Keratinocyte (primary cell): Measurements from ENCODE around the gene NFAT5. TPM values are rescaled to one million over a fixed set of nuclear protein-coding genes. Genes with fewer than 3 reads are reported as not detected.

Experiments
- DNase-seq: peaks from one replicate; pipeline ENCODE4 v3.0.0-alpha.2; 2011; ENCODE audit warnings: low read depth, missing footprints, low spot score
- FAIRE-seq: peaks from 2 replicates; lab custom pipeline; 2011; peaks lifted over from hg19 to GRCh38; lab: Jason Lieb, UNC
- H2AFZ ChIP-seq: 2 replicates; pipeline ENCODE4 v1.6.0; 2012; ENCODE audit warnings: low read length, control low read depth, inconsistent platforms; ENCODE audit not compliant: control insufficient read depth
- H3K27ac ChIP-seq: 2 replicates; pipeline ENCODE4 v1.5.1; 2011; ENCODE audit warnings: low read length; ENCODE audit not compliant: control insufficient read depth, insufficient read depth
- H3K27me3 ChIP-seq: 3 replicates; pipeline ENCODE4 v1.6.0; 2011; ENCODE audit warnings: low read length; ENCODE audit not compliant: control insufficient read depth, insufficient read depth; ENCODE audit errors: extremely low read depth
- H3K36me3 ChIP-seq, 2 experiments: 2 replicates in 1 of 2; 3 replicates in 1 of 2; pipeline ENCODE4 v1.5.1; 2011; ENCODE audit warnings: low read length in 2 of 2, mild to moderate bottlenecking in 1 of 2; ENCODE audit not compliant: control insufficient read depth in 2 of 2, insufficient read depth in 2 of 2; ENCODE audit errors: extremely low read depth in 1 of 2
- H3K4me1 ChIP-seq: 3 replicates; pipeline ENCODE4 v1.5.1; 2011; ENCODE audit warnings: low read length; ENCODE audit not compliant: control insufficient read depth, insufficient read depth; ENCODE audit errors: extremely low read depth
- H3K4me2 ChIP-seq: 3 replicates; pipeline ENCODE4 v1.6.0; 2011; ENCODE audit warnings: low read depth, low read length; ENCODE audit not compliant: control insufficient read depth, insufficient read depth; ENCODE audit errors: extremely low read depth
- H3K4me3 ChIP-seq, 3 experiments: fragments of 200-600 bp in 1 of 3; sonication (generic) in 1 of 3; 2 replicates in 2 of 3; 3 replicates in 1 of 3; pipeline ENCODE4 v1.5.1; 2011 to 2016; ENCODE audit warnings: low read length in 3 of 3, mild to moderate bottlenecking in 3 of 3, control low read depth in 2 of 3, inconsistent platforms in 1 of 3, low read depth in 1 of 3, mixed read lengths in 1 of 3, mixed run types in 1 of 3, moderate library complexity in 1 of 3; ENCODE audit not compliant: control insufficient read depth in 2 of 3, insufficient read depth in 2 of 3; ENCODE audit errors: extremely low read depth in 1 of 3
- H3K79me2 ChIP-seq: 2 replicates; pipeline ENCODE4 v1.6.0; 2012; ENCODE audit warnings: low read length; ENCODE audit not compliant: control insufficient read depth, insufficient read depth
- H3K9ac ChIP-seq: 3 replicates; pipeline ENCODE4 v1.6.0; 2011; ENCODE audit warnings: low read length; ENCODE audit not compliant: control insufficient read depth, insufficient read depth; ENCODE audit errors: extremely low read depth
- H3K9me1 ChIP-seq: 3 replicates; pipeline ENCODE4 v1.6.0; 2011; ENCODE audit warnings: low read length; ENCODE audit not compliant: control insufficient read depth, insufficient read depth; ENCODE audit errors: extremely low read depth
- H3K9me3 ChIP-seq: 2 replicates; pipeline ENCODE4 v1.5.1; 2012; ENCODE audit warnings: low read depth, low read length; ENCODE audit not compliant: control insufficient read depth
- H4K20me1 ChIP-seq: 3 replicates; pipeline ENCODE4 v1.6.0; 2011; ENCODE audit warnings: low read length; ENCODE audit not compliant: control insufficient read depth, insufficient read depth; ENCODE audit errors: extremely low read depth
- CTCF ChIP-seq, 3 experiments: IDR thresholded peaks in 1 of 3; conservative IDR thresholded peaks in 1 of 3; optimal IDR thresholded peaks in 1 of 3; 2 replicates in 2 of 3; 3 replicates in 1 of 3; pipeline versions ENCODE3 to v1.5.1; 2011; ENCODE audit warnings: low read length in 3 of 3, mild to moderate bottlenecking in 3 of 3, moderate library complexity in 2 of 3, control low read depth in 1 of 3, inconsistent platforms in 1 of 3; ENCODE audit not compliant: insufficient read depth in 2 of 3; ENCODE audit errors: extremely low read depth in 1 of 3
- EZH2 ChIP-seq: IDR thresholded peaks from one replicate; pipeline ENCODE4 v1.6.1; 2012; ENCODE audit warnings: inconsistent platforms, mild to moderate bottlenecking, low read length, moderate library complexity
- dilution Hi-C: fragments of 300-500 bp; cut with MboI; formaldehyde crosslinking; loops from one replicate; pipeline ENCODE4 v1.7.0; 2020; ENCODE audit warnings: low sequenced_read_pairs; ENCODE audit not compliant: extremely low pct_ligation_motif_present
- polyA plus RNA-seq, 5 experiments: library from polyadenylated mRNA; depleted of rRNA in 3 of 5; stranded (reverse) in 3 of 5; stranded (forward) in 1 of 5; unstranded in 1 of 5; fragments of >200 nt; gene quantifications; 1 replicate in 1 of 5; 2 replicates in 3 of 5; 3 replicates in 1 of 5; pipeline versions ENCODE4 v1.2.1 to v1.2.3, GENCODE V29; 2011 to 2012; ENCODE audit warnings: missing spikeins in 2 of 5, low read depth in 1 of 5, low replicate concordance in 1 of 5

The NFAT5 gene
- polyA plus RNA-seq, 1 donor (not counting 4 experiments of a cell fraction or from before 2014, with no cell fraction given): 24.9 TPM

- Histone ChIP-seq H4K20me1 (no peaks in the 10 kb centered on the region), H3K9me3 (no peaks in the 10 kb centered on the region), H3K4me1 (peaks cover 9% of the 10 kb centered on the region), H3K79me2 (peaks cover 8% of the 10 kb centered on the region), H3K4me3 (no peak overlapping the region), H3K9me1 (no peaks in the 10 kb centered on the region), H3K4me2 (no peak overlapping the region), H3K27ac (no peak overlapping the region), H2AFZ (no peak overlapping the region), H3K27me3 (no peaks in the 10 kb centered on the region), H3K9ac (no peak overlapping the region), H3K36me3 (peaks cover 4 to 13% of the 10 kb centered on the region in 2 experiments)
- no peak for FAIRE-seq
- no peak for DNase-seq
- no peak for TF ChIP-seq CTCF (optimal IDR thresholded peaks at IDR 0.05 in 1 of 3, IDR thresholded peaks at IDR 0.05 in 1 of 3, conservative IDR thresholded peaks at IDR 0.05 in 1 of 3; ENCODE audit: extremely low read depth in 1 of 3, insufficient read depth in 2 of 3, low read length in 3 of 3)
- no peak for TF ChIP-seq EZH2
- dilution Hi-C loops: no loop called here
Measured at GRCh38 chr16:69701452-69701851, 135.7 kb downstream of the NFAT5 start.

GRCh38 chr16:69701866-69702265 lies 136.1 kb downstream of the NFAT5 start:
- TF ChIP-seq EZH2: no peak
- no peak for TF ChIP-seq CTCF (optimal IDR thresholded peaks at IDR 0.05 in 1 of 3, IDR thresholded peaks at IDR 0.05 in 1 of 3, conservative IDR thresholded peaks at IDR 0.05 in 1 of 3; ENCODE audit: extremely low read depth in 1 of 3, insufficient read depth in 2 of 3, low read length in 3 of 3)
- dilution Hi-C loops: no loop called here
- H3K9ac ChIP-seq: no peak overlapping the region
- no peaks in the 10 kb centered on the region for H3K27me3 ChIP-seq
- no peaks in the 10 kb centered on the region for H3K9me3 ChIP-seq
- no peak for FAIRE-seq
- no peak overlapping the region for H3K4me2 ChIP-seq
- no peaks in the 10 kb centered on the region for H4K20me1 ChIP-seq
- H3K36me3 ChIP-seq: peaks cover 1 to 13% of the 10 kb centered on the region in 2 experiments
- H3K4me3 ChIP-seq: no peak overlapping the region
- peaks cover 12% of the 10 kb centered on the region for H3K4me1 ChIP-seq
- H2AFZ ChIP-seq: no peak overlapping the region
- DNase-seq: no peak
- peaks cover 8% of the 10 kb centered on the region for H3K79me2 ChIP-seq
- H3K9me1 ChIP-seq: no peaks in the 10 kb centered on the region
- H3K27ac ChIP-seq: no peak overlapping the region
